Hepatocyte (in vitro differentiated cells): Measurements from ENCODE around the gene ZFAND5. TPM values are rescaled to one million over a fixed set of nuclear protein-coding genes. Genes with fewer than 3 reads are reported as not detected.
A peak's percentile ranks its signal among the peaks of the same experiment; 100 is the strongest.

Experiments used
- DNase-seq: peaks from one replicate; pipeline ENCODE4 v3.0.0-alpha.2; 2016; ENCODE audit warnings: low spot score
- H2AFZ ChIP-seq: fragments of 200-600 bp; sonication (generic); 2 replicates; pipeline ENCODE4 v1.6.0; 2016; ENCODE audit warnings: antibody characterized with exemption, mild to moderate bottlenecking
- H3K27ac ChIP-seq: fragments of 200-600 bp; sonication (generic); 2 replicates; pipeline ENCODE4 v1.5.1; 2016; ENCODE audit warnings: mild to moderate bottlenecking
- H3K27me3 ChIP-seq: fragments of 200-600 bp; sonication (generic); 2 replicates; pipeline ENCODE4 v1.6.1; 2016
- H3K36me3 ChIP-seq: fragments of 200-600 bp; sonication (generic); replicated peaks from 2 replicates; pipeline ENCODE4 v1.5.1; 2016; ENCODE audit warnings: low read depth; ENCODE audit not compliant: insufficient read depth
- H3K4me1 ChIP-seq: fragments of 200-600 bp; sonication (generic); 2 replicates; pipeline ENCODE4 v1.5.1; 2016; ENCODE audit warnings: mild to moderate bottlenecking, moderate library complexity; ENCODE audit not compliant: insufficient read depth
- H3K4me2 ChIP-seq: fragments of 200-600 bp; sonication (generic); 2 replicates; pipeline ENCODE4 v1.6.0; 2016
- H3K4me3 ChIP-seq: fragments of 200-600 bp; sonication (generic); 2 replicates; pipeline ENCODE4 v1.5.1; 2016; ENCODE audit warnings: mild to moderate bottlenecking
- H3K79me2 ChIP-seq: fragments of 200-600 bp; sonication (generic); 2 replicates; pipeline ENCODE4 v1.6.0; 2017; ENCODE audit warnings: mild to moderate bottlenecking
- H3K9me2 ChIP-seq: fragments of 200-600 bp; sonication (generic); replicated peaks from 2 replicates; pipeline ENCODE4 v1.6.0; 2017; ENCODE audit warnings: mild to moderate bottlenecking; ENCODE audit not compliant: insufficient read depth
- H3K9me3 ChIP-seq: fragments of 200-600 bp; sonication (generic); 2 replicates; pipeline ENCODE4 v1.5.1; 2016; ENCODE audit warnings: low read depth, mild to moderate bottlenecking
- H4K20me1 ChIP-seq: fragments of 200-600 bp; sonication (generic); 2 replicates; pipeline ENCODE4 v1.6.0; 2016; ENCODE audit warnings: mild to moderate bottlenecking; ENCODE audit not compliant: insufficient read depth, poor library complexity, severe bottlenecking
- CTCF ChIP-seq: fragments of 200-600 bp; sonication (generic); IDR thresholded peaks from 2 replicates; pipeline ENCODE4 v1.5.1; 2016; ENCODE audit warnings: antibody characterized with exemption, mild to moderate bottlenecking; ENCODE audit not compliant: poor library complexity
- EZH2 ChIP-seq: fragments of 200-600 bp; sonication (generic); IDR thresholded peaks from 2 replicates; pipeline ENCODE4 v1.6.1; 2016; ENCODE audit warnings: antibody characterized with exemption, mild to moderate bottlenecking, borderline replicate concordance
- EZH2phosphoT487 ChIP-seq: fragments of 200-600 bp; sonication (generic); IDR thresholded peaks from one replicate; pipeline ENCODE4 v1.6.1; 2018; ENCODE audit warnings: antibody characterized with exemption, mild to moderate bottlenecking, low read depth, moderate library complexity; ENCODE audit not compliant: unreplicated experiment, severe bottlenecking
- WGBS: methylation state at CpG from one replicate; pipeline ENCODE4 v1.1.6; 2016; ENCODE audit warnings: low lambda C conversion rate; ENCODE audit errors: missing lambda C conversion rate; 5-methylcytosine and 5-hydroxymethylcytosine counted together
- polyA plus RNA-seq: library from polyadenylated mRNA; unstranded; fragments of >200 nt; fragmentation: Nextera tagmentation; extraction: Ambion mirVana; gene quantifications from 2 replicates; pipeline ENCODE4 v1.2.1, GENCODE V29; 2016
- total RNA-seq: library from RNA; depleted of rRNA; stranded (reverse); fragments of >200 nt; gene quantifications from 2 replicates; pipeline ENCODE4 v1.2.3, GENCODE V29; 2014

Gene ZFAND5
- total and polyA plus RNA-seq, 2 experiments from 2014 or later, result 208 to 288 TPM

DNA sequence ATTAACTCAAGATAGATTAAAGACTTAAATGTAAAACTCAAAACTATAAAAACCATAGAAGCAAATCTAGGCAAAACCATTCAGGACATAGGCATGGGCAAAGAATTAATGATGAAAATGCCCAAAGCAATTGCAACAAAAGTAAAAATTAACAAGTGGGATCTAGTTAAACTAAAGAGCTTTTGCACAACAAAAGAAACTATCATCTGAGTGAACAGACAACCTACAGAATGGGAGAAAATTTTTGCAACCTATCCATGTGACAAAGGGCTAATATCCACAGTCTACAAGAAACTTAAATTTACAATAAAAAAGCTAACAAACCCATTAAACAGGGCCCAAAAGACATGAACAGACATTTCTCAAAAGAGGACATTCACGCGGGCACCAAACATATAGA is 34.4 kb upstream of the ZFAND5 start:
- no peak for DNase-seq
- TF ChIP-seq CTCF (no peak), EZH2phosphoT487 (no peak), EZH2 (no peak)
- Histone ChIP-seq H3K4me2 (no peak overlapping the region), H3K79me2 (no peaks in the 10 kb centered on the region), H3K4me3 (no peak overlapping the region), H3K27me3 (no peaks in the 10 kb centered on the region), H3K36me3 (no peaks in the 10 kb centered on the region), H3K27ac (no peak overlapping the region), H2AFZ (no peak overlapping the region), H4K20me1 (no peaks in the 10 kb centered on the region), H3K9me3 (no peaks in the 10 kb centered on the region), H3K4me1 (peaks cover 7% of the 10 kb centered on the region), H3K9me2 (no peaks in the 10 kb centered on the region)
- 94% methylated on average over 2 of the region's 2 CpGs for WGBS

GRCh38 chr9:72396247-72397091 is 31.5 kb upstream of the ZFAND5 start:
- Histone ChIP-seq H3K79me2 (no peaks in the 10 kb centered on the region), H4K20me1 (no peaks in the 10 kb centered on the region), H3K4me2 (peak overlapping the region; percentile 7), H3K9me3 (no peaks in the 10 kb centered on the region), H3K9me2 (no peaks in the 10 kb centered on the region), H3K4me3 (no peak overlapping the region), H3K27me3 (no peaks in the 10 kb centered on the region), H3K36me3 (no peaks in the 10 kb centered on the region), H2AFZ (no peak overlapping the region), H3K27ac (peak overlapping the region; percentile 49), H3K4me1 (peaks cover 7% of the 10 kb centered on the region)
- WGBS, result 49% methylated on average over 7 of the region's 7 CpGs
- peak; percentile 47 for DNase-seq
- TF ChIP-seq EZH2 (no peak), EZH2phosphoT487 (no peak), CTCF (no peak)

DNA sequence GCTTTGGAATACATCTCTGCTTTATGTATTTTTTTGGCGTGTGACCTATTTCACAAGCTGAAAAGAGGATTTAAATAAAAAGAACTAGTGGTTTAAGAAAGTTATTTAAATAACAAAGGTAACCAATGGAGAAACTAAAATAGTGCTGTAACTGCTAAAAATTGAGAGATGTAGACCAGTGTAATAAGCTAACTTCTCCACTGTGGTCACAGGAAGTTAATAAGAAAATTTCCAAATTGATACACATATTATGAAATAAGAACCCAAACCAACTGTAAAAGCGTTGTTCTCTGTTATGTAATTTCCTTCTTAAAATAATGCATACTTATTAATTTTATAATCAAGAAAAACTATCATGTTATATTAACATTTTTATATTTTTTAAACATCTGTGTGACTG is 29.1 kb upstream of the ZFAND5 start:
- WGBS, result 91% methylated on average over 2 of the region's 2 CpGs
- no peak overlapping the region for H3K4me3 ChIP-seq
- no peaks in the 10 kb centered on the region for H3K27me3 ChIP-seq
- H4K20me1 ChIP-seq, result no peaks in the 10 kb centered on the region
- no peak for DNase-seq
- H3K4me1 ChIP-seq, result peaks cover 7% of the 10 kb centered on the region
- no peaks in the 10 kb centered on the region for H3K79me2 ChIP-seq
- no peaks in the 10 kb centered on the region for H3K9me3 ChIP-seq
- H3K4me2 ChIP-seq, result no peak overlapping the region
- H3K9me2 ChIP-seq, result no peaks in the 10 kb centered on the region
- no peak for TF ChIP-seq EZH2phosphoT487
- H3K36me3 ChIP-seq, result no peaks in the 10 kb centered on the region
- no peak overlapping the region for H2AFZ ChIP-seq
- no peak overlapping the region for H3K27ac ChIP-seq

- 91% methylated on average over 2 of the region's 2 CpGs for WGBS
- TF ChIP-seq EZH2 (no peak), CTCF (no peak), EZH2phosphoT487 (no peak)
These were observed 25.9 kb upstream of the ZFAND5 start for GRCh38 chr9:72390907-72391306.

More at GRCh38 chr9:72390907-72391306, 25.9 kb upstream of the ZFAND5 start:
- Histone ChIP-seq H3K27ac (no peak overlapping the region), H3K4me1 (no peaks in the 10 kb centered on the region), H3K9me3 (no peaks in the 10 kb centered on the region), H3K27me3 (no peaks in the 10 kb centered on the region), H3K4me3 (no peak overlapping the region), H2AFZ (no peak overlapping the region), H3K9me2 (no peaks in the 10 kb centered on the region), H3K4me2 (no peak overlapping the region), H3K79me2 (no peaks in the 10 kb centered on the region), H4K20me1 (no peaks in the 10 kb centered on the region), H3K36me3 (no peaks in the 10 kb centered on the region)
- DNase-seq, result no peak
